Astrocyte (in vitro differentiated cells and primary cell): ENCODE measurements around the gene PLXDC1. TPM values are rescaled to one million over a fixed set of nuclear protein-coding genes. Genes with fewer than 3 reads are reported as not detected.

Experiments used
- DNase-seq: peaks from one replicate; pipeline ENCODE4 v3.0.0-alpha.2; 2010; ENCODE audit warnings: low read depth
- FAIRE-seq: peaks from 2 replicates; lab custom pipeline; 2011; peaks lifted over from hg19 to GRCh38; lab: Jason Lieb, UNC
- H2AFZ ChIP-seq: 2 replicates; pipeline ENCODE4 v1.6.0; 2012; ENCODE audit warnings: low read depth, low read length, inconsistent platforms
- H3K27ac ChIP-seq: 2 replicates; pipeline ENCODE4 v1.5.1; 2011; ENCODE audit warnings: low read depth, low read length, inconsistent platforms
- H3K27me3 ChIP-seq: 2 replicates; pipeline ENCODE4 v1.6.0; 2011; ENCODE audit warnings: low read length, inconsistent platforms; ENCODE audit not compliant: insufficient read depth
- H3K36me3 ChIP-seq: 2 replicates; pipeline ENCODE4 v1.5.1; 2011; ENCODE audit warnings: low read length, inconsistent platforms; ENCODE audit not compliant: insufficient read depth
- H3K4me1 ChIP-seq: 2 replicates; pipeline ENCODE4 v1.5.1; 2011; ENCODE audit warnings: low read length, inconsistent platforms; ENCODE audit not compliant: insufficient read depth
- H3K4me2 ChIP-seq: 2 replicates; pipeline ENCODE4 v1.6.0; 2012; ENCODE audit warnings: low read length, inconsistent platforms
- H3K4me3 ChIP-seq: 2 replicates; pipeline ENCODE4 v1.5.1; 2011; ENCODE audit warnings: low read depth, mild to moderate bottlenecking, low read length, inconsistent platforms; ENCODE audit not compliant: insufficient read depth
- H3K79me2 ChIP-seq: 2 replicates; pipeline ENCODE4 v1.6.0; 2012; ENCODE audit warnings: mild to moderate bottlenecking, low read length, inconsistent platforms; ENCODE audit not compliant: insufficient read depth
- H3K9ac ChIP-seq: 2 replicates; pipeline ENCODE4 v1.6.0; 2012; ENCODE audit warnings: mild to moderate bottlenecking, low read length, inconsistent platforms
- H3K9me3 ChIP-seq: 2 replicates; pipeline ENCODE4 v1.5.1; 2012; ENCODE audit warnings: low read depth, mild to moderate bottlenecking, low read length, inconsistent platforms; ENCODE audit not compliant: insufficient read depth
- H4K20me1 ChIP-seq: 2 replicates; pipeline ENCODE4 v1.6.0; 2012; ENCODE audit warnings: low read length, inconsistent platforms; ENCODE audit not compliant: insufficient read depth
- H3K27ac Mint-ChIP-seq: one replicate; pipeline ENCODE4 v1.8.0; 2021; ENCODE audit warnings: mild to moderate bottlenecking, mixed read lengths; ENCODE audit not compliant: unreplicated experiment
- H3K27me3 Mint-ChIP-seq: one replicate; pipeline ENCODE4 v1.8.0; 2021; ENCODE audit warnings: low read depth, mixed read lengths; ENCODE audit not compliant: unreplicated experiment
- H3K36me3 Mint-ChIP-seq: one replicate; pipeline ENCODE4 v1.8.0; 2021; ENCODE audit warnings: low read depth, mixed read lengths; ENCODE audit not compliant: unreplicated experiment
- H3K4me1 Mint-ChIP-seq: one replicate; pipeline ENCODE4 v1.8.0; 2021; ENCODE audit warnings: low read depth, mixed read lengths; ENCODE audit not compliant: unreplicated experiment
- H3K4me3 Mint-ChIP-seq: one replicate; pipeline ENCODE4 v1.8.0; 2021; ENCODE audit warnings: mild to moderate bottlenecking, moderate library complexity, mixed read lengths; ENCODE audit not compliant: unreplicated experiment
- H3K9me3 Mint-ChIP-seq: one replicate; pipeline ENCODE4 v1.8.0; 2021; ENCODE audit warnings: mild to moderate bottlenecking, mixed read lengths; ENCODE audit not compliant: unreplicated experiment
- EZH2 ChIP-seq: IDR thresholded peaks from 2 replicates; pipeline ENCODE4 v1.6.1; 2012; ENCODE audit warnings: mild to moderate bottlenecking, low read length, inconsistent platforms; ENCODE audit not compliant: insufficient read depth
- total RNA-seq: library from RNA; stranded (reverse); gene quantifications from 2 replicates; pipeline ENCODE4 v1.2.1, GENCODE V29; 2021
- TF ChIP-seq, protein P1 (sequence below): IDR thresholded peaks from 2 replicates; pipeline ENCODE4 v1.5.1; 2011; ENCODE audit warnings: low read depth, mild to moderate bottlenecking, inconsistent platforms, low read length, moderate library complexity; ENCODE audit not compliant: insufficient read depth

Gene PLXDC1
- total RNA-seq, 1 donor from 2014 or later: 8.9 TPM

DNA sequence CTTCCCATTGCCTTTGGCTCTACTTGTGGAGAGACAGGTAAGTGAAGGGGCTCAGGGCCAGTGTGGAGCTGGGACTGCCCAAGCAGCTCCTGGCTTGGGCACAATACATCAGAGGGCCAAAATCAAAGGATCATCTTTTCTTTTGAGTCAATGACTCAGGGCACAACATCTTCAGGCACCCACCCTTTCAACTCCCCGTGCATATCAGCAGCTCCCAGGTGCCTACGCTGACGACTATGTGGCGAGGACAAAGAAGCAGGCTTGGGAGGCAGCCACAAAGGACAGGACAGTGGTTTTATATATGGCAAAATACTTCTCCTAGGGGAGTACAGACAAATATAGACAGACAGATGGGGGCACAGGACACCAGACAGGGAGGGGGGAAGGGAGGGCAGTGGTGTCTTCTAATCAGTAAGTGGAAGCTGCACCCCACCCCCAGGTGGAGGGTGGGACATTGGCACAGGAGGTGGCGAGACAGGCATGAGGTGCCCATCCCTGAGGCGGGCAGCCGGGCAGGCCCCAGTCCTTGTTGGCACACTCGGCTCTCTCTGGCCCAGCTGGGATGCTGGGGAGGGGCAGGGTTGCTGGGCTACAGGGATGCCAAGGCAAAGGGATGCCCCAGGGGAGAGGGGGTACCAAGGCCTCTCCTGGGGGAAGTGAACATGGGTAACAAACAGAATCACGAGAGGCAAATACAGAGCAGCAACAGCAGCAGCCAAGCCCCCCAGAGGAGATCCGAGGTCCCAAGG lies 22.3 kb upstream of the PLXDC1 start:
- Mint-ChIP-seq H3K4me1 (no peaks in the 10 kb centered on the region), H3K36me3 (peaks cover 24% of the 10 kb centered on the region), H3K4me3 (no peak overlapping the region), H3K27me3 (peaks cover 9% of the 10 kb centered on the region), H3K9me3 (no peaks in the 10 kb centered on the region), H3K27ac (no peak overlapping the region)
- Histone ChIP-seq H3K4me2 (no peak overlapping the region), H4K20me1 (peaks cover 45% of the 10 kb centered on the region), H2AFZ (no peak overlapping the region), H3K79me2 (no peaks in the 10 kb centered on the region), H3K9ac (no peak overlapping the region), H3K36me3 (peaks cover 18% of the 10 kb centered on the region), H3K9me3 (no peaks in the 10 kb centered on the region), H3K27me3 (no peaks in the 10 kb centered on the region), H3K4me3 (no peak overlapping the region), H3K27ac (no peak overlapping the region), H3K4me1 (peaks cover 6% of the 10 kb centered on the region)
- no peak for DNase-seq
- TF ChIP-seq, protein P1, sequence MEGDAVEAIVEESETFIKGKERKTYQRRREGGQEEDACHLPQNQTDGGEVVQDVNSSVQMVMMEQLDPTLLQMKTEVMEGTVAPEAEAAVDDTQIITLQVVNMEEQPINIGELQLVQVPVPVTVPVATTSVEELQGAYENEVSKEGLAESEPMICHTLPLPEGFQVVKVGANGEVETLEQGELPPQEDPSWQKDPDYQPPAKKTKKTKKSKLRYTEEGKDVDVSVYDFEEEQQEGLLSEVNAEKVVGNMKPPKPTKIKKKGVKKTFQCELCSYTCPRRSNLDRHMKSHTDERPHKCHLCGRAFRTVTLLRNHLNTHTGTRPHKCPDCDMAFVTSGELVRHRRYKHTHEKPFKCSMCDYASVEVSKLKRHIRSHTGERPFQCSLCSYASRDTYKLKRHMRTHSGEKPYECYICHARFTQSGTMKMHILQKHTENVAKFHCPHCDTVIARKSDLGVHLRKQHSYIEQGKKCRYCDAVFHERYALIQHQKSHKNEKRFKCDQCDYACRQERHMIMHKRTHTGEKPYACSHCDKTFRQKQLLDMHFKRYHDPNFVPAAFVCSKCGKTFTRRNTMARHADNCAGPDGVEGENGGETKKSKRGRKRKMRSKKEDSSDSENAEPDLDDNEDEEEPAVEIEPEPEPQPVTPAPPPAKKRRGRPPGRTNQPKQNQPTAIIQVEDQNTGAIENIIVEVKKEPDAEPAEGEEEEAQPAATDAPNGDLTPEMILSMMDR: no peak
- no peak for TF ChIP-seq EZH2
- no peak for FAIRE-seq

DNA sequence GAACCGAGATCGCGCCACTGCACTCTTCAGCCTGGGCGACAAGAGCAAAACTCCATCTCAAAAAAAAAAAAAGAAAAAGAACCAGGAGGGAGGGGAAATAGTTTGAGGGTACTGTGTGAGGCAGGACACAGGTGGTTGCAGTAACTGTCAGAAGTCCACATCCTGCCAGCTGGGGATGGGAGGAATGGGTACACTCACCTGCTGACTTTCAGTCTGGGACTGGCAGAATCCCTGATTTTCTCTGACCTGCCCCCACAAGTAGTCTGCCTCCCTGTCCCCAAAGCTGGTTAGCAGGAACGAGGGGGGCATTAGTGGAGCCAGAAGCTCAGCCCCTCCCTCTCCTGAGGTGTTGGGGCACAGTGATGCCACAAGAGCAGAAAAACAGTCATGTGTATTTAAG lies 21.6 kb upstream of the PLXDC1 start:
- no peaks in the 10 kb centered on the region for H3K4me1 Mint-ChIP-seq
- Histone ChIP-seq H3K4me3 (no peak overlapping the region), H4K20me1 (peaks cover 42% of the 10 kb centered on the region), H3K36me3 (peaks cover 18% of the 10 kb centered on the region), H2AFZ (no peak overlapping the region), H3K9ac (no peak overlapping the region), H3K27me3 (no peaks in the 10 kb centered on the region), H3K4me2 (no peak overlapping the region), H3K79me2 (no peaks in the 10 kb centered on the region), H3K9me3 (no peaks in the 10 kb centered on the region), H3K4me1 (peaks cover 5% of the 10 kb centered on the region), H3K27ac (no peak overlapping the region)
- DNase-seq (no peak), FAIRE-seq (no peak)
- H3K27me3 Mint-ChIP-seq: peaks cover 9% of the 10 kb centered on the region
- H3K36me3 Mint-ChIP-seq: peaks cover 21% of the 10 kb centered on the region
- H3K9me3 Mint-ChIP-seq: no peaks in the 10 kb centered on the region
- TF ChIP-seq, protein P1: no peak
- no peak for TF ChIP-seq EZH2
- no peak overlapping the region for H3K27ac Mint-ChIP-seq
- no peak overlapping the region for H3K4me3 Mint-ChIP-seq

DNA sequence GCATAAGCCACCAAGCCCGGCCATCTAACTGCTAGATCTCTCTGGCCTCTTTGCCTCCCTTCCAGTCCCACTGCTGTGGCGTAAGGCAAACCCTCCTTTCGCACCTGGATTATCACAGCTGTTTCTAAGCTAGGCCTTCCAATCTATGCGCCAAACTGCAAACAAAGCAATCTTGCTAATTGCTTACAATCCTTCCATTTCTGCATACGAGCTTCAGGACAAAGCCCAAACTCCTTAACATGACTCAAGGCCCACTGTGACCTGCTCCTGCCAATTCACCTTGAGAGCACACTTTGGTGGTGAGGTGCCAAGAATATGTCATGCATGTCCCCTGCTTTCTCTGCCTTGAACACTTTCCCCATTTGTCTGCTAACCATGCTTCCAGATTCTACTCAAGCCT lies 20.5 kb upstream of the PLXDC1 start:
- Histone ChIP-seq H3K4me2 (no peak overlapping the region), H3K27me3 (peaks cover 10% of the 10 kb centered on the region), H2AFZ (no peak overlapping the region), H3K27ac (no peak overlapping the region), H3K9ac (no peak overlapping the region), H3K4me1 (peaks cover 5% of the 10 kb centered on the region), H3K4me3 (no peak overlapping the region), H3K79me2 (no peaks in the 10 kb centered on the region), H3K36me3 (peaks cover 10% of the 10 kb centered on the region), H4K20me1 (peaks cover 33% of the 10 kb centered on the region), H3K9me3 (no peaks in the 10 kb centered on the region)
- Mint-ChIP-seq H3K27ac (no peak overlapping the region), H3K4me1 (peaks cover 5% of the 10 kb centered on the region), H3K4me3 (peak overlapping the region; percentile 10), H3K27me3 (peaks cover 9% of the 10 kb centered on the region), H3K36me3 (peaks cover 14% of the 10 kb centered on the region), H3K9me3 (no peaks in the 10 kb centered on the region)
- FAIRE-seq: no peak
- no peak for TF ChIP-seq EZH2
- TF ChIP-seq, protein P1: no peak
- no peak for DNase-seq
